A549 (cell line): ENCODE results near the gene CHCHD6. TPM values are rescaled to one million over a fixed set of nuclear protein-coding genes. Genes with fewer than 3 reads are reported as not detected.

Experiments used
- ATAC-seq, 2 experiments: fragments of 200-7000 bp in 1 of 2; fragments of >200 bp in 1 of 2; cut with Nextera tagmentation in 1 of 2; cut with Tn5 transposase in 1 of 2; 3 replicates each; pipeline versions ENCODE4 v1.8.0 to v1.9.1; 2018 to 2020; ENCODE audit warnings: mild to moderate bottlenecking in 1 of 2, moderate library complexity in 1 of 2
- CTCF ChIA-PET: fragments of 300-600 bp; sonication (Branson Sonifier 250); formaldehyde crosslinking; extraction: SDS; loops from one replicate; lab custom pipeline; 2021; ENCODE audit warnings: antibody characterized with exemption, inconsistent platforms; lab: Yijun Ruan, JAX
- POLR2A ChIA-PET: fragments of 350-600 bp; formaldehyde crosslinking; extraction: SDS; loops from one replicate; lab custom pipeline; 2021; ENCODE audit warnings: antibody characterized with exemption, inconsistent platforms; lab: Yijun Ruan, JAX
- DNase-seq, 2 experiments: peaks; one replicate each; pipeline versions ENCODE4 v3.0.0 to v3.0.0-alpha.2; 2011 to 2016; ENCODE audit warnings: low read depth in 1 of 2, low spot score in 1 of 2
- FAIRE-seq: peaks from 2 replicates; lab custom pipeline; 2011; peaks lifted over from hg19 to GRCh38; lab: Jason Lieb, UNC
- H3K27ac ChIP-seq, 2 experiments: fragments of >200 bp; sonication (Bioruptor Twin); formaldehyde crosslinking; 3 replicates each; pipeline ENCODE4 v1.5.1; 2016 to 2017
- H3K4me1 ChIP-seq: fragments of >200 bp; sonication (Bioruptor Twin); formaldehyde crosslinking; 3 replicates; pipeline ENCODE4 v1.6.1; 2016
- H3K4me2 ChIP-seq: fragments of >200 bp; sonication (Bioruptor Twin); formaldehyde crosslinking; 3 replicates; pipeline ENCODE4 v1.6.1; 2016
- H3K4me3 ChIP-seq: fragments of >200 bp; sonication (Bioruptor Twin); formaldehyde crosslinking; 3 replicates; pipeline ENCODE4 v1.5.1; 2016
- H3K9me3 ChIP-seq: fragments of >200 bp; sonication (Bioruptor Twin); formaldehyde crosslinking; 3 replicates; pipeline ENCODE4 v1.6.1; 2016
- EHMT2 ChIP-seq: fragments of 200-600 bp; sonication (generic); IDR thresholded peaks from 2 replicates; pipeline ENCODE4 v1.6.1; 2016; ENCODE audit warnings: antibody characterized with exemption, low read depth, mild to moderate bottlenecking, moderate library complexity
- GATA3 ChIP-seq: IDR thresholded peaks from 2 replicates; pipeline ENCODE4 v1.6.1; 2012; ENCODE audit warnings: borderline replicate concordance
- HEYL ChIP-seq: fragments of 250-450 bp; sonication (Bioruptor Pico); IDR thresholded peaks from 2 replicates; pipeline ENCODE4 v1.8.0; 2021; ENCODE audit warnings: mild to moderate bottlenecking, moderate library complexity
- HOXA7 ChIP-seq: fragments of 250-450 bp; sonication (Bioruptor Pico); IDR thresholded peaks from 2 replicates; pipeline ENCODE4 v1.5.0; 2020; ENCODE audit warnings: mild to moderate bottlenecking, moderate library complexity
- HOXB13 ChIP-seq: fragments of 250-450 bp; sonication (Bioruptor Pico); IDR thresholded peaks from 2 replicates; pipeline ENCODE4 v1.5.0; 2020; ENCODE audit warnings: low read depth, mild to moderate bottlenecking, moderate library complexity
- MAZ ChIP-seq: fragments of 150-350 bp; IDR thresholded peaks from 2 replicates; pipeline ENCODE4 v1.6.1; 2014; ENCODE audit warnings: antibody characterized with exemption, low read depth, low read length, borderline replicate concordance
- MYC ChIP-seq: IDR thresholded peaks from 2 replicates; pipeline ENCODE4 v1.6.1; 2012; ENCODE audit warnings: mild to moderate bottlenecking, inconsistent platforms, low read length, improper control_type of control experiment, borderline replicate concordance
- NR3C1 ChIP-seq: fragments of >200 bp; sonication (Bioruptor Twin); formaldehyde crosslinking; IDR thresholded peaks from 3 replicates; pipeline ENCODE4 v1.6.1; 2017
- POLR2A ChIP-seq: IDR thresholded peaks from 2 replicates; pipeline ENCODE4 v1.6.1; 2012; ENCODE audit warnings: mild to moderate bottlenecking, low read length
- POLR2AphosphoS2 ChIP-seq: conservative IDR thresholded peaks from 2 replicates; pipeline ENCODE4 v1.6.1; 2012; ENCODE audit warnings: low read length, improper control_type of control experiment, inconsistent platforms
- SMC3 ChIP-seq: fragments of >200 bp; sonication (Bioruptor Twin); formaldehyde crosslinking; IDR thresholded peaks from 3 replicates; pipeline ENCODE4 v1.6.1; 2018; ENCODE audit warnings: inconsistent platforms
- TFCP2L1 ChIP-seq: fragments of 250-450 bp; sonication (Bioruptor Pico); IDR thresholded peaks from 2 replicates; pipeline ENCODE4 v1.5.0; 2021; ENCODE audit warnings: mild to moderate bottlenecking
- TP53 ChIP-seq: fragments of 250-450 bp; sonication (Bioruptor Pico); IDR thresholded peaks from 2 replicates; pipeline ENCODE4 v1.5.0; 2021; ENCODE audit warnings: mild to moderate bottlenecking, moderate library complexity
- ZC3H11A ChIP-seq: fragments of 450-650 bp; IDR thresholded peaks from 2 replicates; pipeline ENCODE4 v1.6.1; 2014; ENCODE audit warnings: antibody characterized with exemption, mild to moderate bottlenecking
- ZNF302 ChIP-seq: fragments of 250-450 bp; sonication (Bioruptor Pico); IDR thresholded peaks from 2 replicates; pipeline ENCODE4 v1.9.0; 2021; ENCODE audit warnings: inconsistent platforms, mild to moderate bottlenecking, moderate library complexity
- WGBS: methylation state at CpG from one replicate; pipeline ENCODE4 v1.1.6; 2017; ENCODE audit errors: missing lambda C conversion rate; 5-methylcytosine and 5-hydroxymethylcytosine counted together
- polyA plus RNA-seq, 4 experiments: library from polyadenylated mRNA; depleted of rRNA in 3 of 4; stranded (reverse); fragments of >200 nt; fragmentation: RNase III in 1 of 4; extraction: RNeasy Plus Mini Kit Qiagen cat#74134 plus additional on column Dnase treatment in 1 of 4; gene quantifications; 2 replicates in 3 of 4; 3 replicates in 1 of 4; pipeline ENCODE4 v1.2.3, GENCODE V29; 2011 to 2017
- TF ChIP-seq, protein P1 (sequence below): IDR thresholded peaks from 2 replicates; pipeline ENCODE4 v1.6.1; 2012
- TF ChIP-seq, protein P2 (sequence below): fragments of >200 bp; sonication (Bioruptor Twin); formaldehyde crosslinking; IDR thresholded peaks from 3 replicates; pipeline ENCODE4 v1.6.1; 2016
- TF ChIP-seq, protein P3 (sequence below): fragments of 250-450 bp; sonication (Bioruptor Pico); IDR thresholded peaks from 2 replicates; pipeline ENCODE4 v1.5.0; 2021; ENCODE audit warnings: mild to moderate bottlenecking, moderate library complexity, borderline replicate concordance
- TF ChIP-seq, protein P4 (sequence below): fragments of >200 bp; sonication (Bioruptor Twin); formaldehyde crosslinking; IDR thresholded peaks from 2 replicates; pipeline ENCODE4 v1.6.1; 2016
- TF ChIP-seq, protein P5 (sequence below): fragments of >200 bp; sonication (Bioruptor Twin); formaldehyde crosslinking; IDR thresholded peaks from 3 replicates; pipeline ENCODE4 v1.5.1; 2016
- TF ChIP-seq, protein P6 (sequence below): fragments of 200-600 bp; sonication (generic); IDR thresholded peaks from 2 replicates; pipeline ENCODE4 v1.6.1; 2016; ENCODE audit warnings: antibody characterized with exemption, mild to moderate bottlenecking, moderate library complexity

Gene CHCHD6
- polyA plus RNA-seq, 2 of the 4 experiments (the other 2 are of a cell fraction), result 15.0 to 18.1 TPM

DNA sequence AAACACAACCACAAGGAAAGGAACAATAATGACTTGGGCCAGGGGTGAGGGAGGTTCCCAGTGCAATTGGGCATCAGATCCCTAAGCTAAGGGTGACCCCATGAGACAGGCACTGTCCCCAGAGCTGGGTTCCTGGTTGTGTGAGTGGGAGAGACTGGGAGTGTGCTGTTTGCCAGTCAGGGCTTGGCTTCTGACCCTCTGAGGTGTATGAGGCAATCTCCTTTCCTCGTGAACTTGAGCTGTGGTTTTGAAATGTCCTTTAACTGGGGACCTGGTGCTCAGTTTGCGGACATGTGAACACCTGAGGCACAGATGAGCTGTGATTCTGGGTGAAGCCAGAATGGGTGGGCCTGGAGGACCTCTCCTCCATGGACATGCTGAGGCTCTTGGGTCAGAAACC lies 220.4 kb downstream of the CHCHD6 start:
- DNase-seq (no peak), ATAC-seq (no peak)
- CTCF ChIA-PET, result interaction anchor here (1.0 kb wide), 1 partner anchor 12 kb away, joined by 3 read pairs; no protein-coding TSS in a partner anchor
- WGBS, result 53% methylated on average over 2 of the region's 2 CpGs
- 0 out of 6 replicates have a peak overlapping the region, but pooled peaks of 1 of the 2 experiments have one; percentile 26 for H3K27ac ChIP-seq
- H3K4me3 ChIP-seq, result no peak overlapping the region
- peaks cover 19% of the 10 kb centered on the region for H3K4me1 ChIP-seq
- TF ChIP-seq, protein P1, sequence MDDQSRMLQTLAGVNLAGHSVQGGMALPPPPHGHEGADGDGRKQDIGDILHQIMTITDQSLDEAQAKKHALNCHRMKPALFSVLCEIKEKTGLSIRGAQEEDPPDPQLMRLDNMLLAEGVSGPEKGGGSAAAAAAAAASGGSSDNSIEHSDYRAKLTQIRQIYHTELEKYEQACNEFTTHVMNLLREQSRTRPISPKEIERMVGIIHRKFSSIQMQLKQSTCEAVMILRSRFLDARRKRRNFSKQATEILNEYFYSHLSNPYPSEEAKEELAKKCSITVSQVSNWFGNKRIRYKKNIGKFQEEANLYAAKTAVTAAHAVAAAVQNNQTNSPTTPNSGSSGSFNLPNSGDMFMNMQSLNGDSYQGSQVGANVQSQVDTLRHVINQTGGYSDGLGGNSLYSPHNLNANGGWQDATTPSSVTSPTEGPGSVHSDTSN, result no peak
- no peak for TF ChIP-seq POLR2AphosphoS2
- no peak for TF ChIP-seq NR3C1
- TF ChIP-seq, all 56 proteins: peak for 0
- POLR2A ChIA-PET, result no interaction called here
- no peak for FAIRE-seq
- Histone ChIP-seq H3K9me3 (peaks cover 4% of the 10 kb centered on the region; the same call in 1 of the 3 replicates), H3K4me2 (no peak overlapping the region)

DNA sequence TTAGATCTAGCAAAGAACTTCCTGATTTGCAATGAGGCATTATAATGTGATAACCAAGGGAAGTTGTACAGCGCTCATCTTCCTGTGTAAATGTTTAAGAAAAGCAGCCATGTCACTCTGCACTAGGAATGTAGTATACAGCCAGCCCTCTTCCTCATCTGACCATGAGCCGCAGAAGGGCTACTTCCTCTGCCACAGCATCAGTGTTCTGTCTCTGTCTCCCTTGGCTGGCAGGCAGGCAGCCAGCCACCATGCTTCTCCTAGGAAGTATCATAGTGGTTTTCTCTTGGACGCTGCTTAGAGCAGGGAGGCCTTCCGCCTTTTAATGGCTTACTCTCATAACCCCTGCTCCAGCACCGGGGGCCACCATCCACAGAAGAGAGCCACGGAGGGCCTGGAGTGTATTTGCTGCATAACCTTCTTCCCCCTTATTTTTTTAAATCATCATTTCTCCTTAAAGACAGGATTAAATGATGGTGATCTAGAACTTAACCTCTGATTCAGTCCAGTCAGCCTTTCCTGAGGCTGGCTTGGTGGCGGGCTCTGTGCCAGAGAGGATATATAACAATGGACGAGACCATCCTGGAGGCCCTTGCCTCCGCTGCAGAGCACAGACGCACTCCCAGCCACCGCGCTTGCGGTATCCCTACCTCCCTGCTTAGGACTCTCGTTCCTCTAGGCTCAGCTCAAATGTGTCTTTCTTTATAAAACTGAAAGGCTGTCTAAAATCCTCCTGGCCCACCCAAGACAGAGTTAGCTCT lies 221.6 kb downstream of the CHCHD6 start:
- CTCF ChIA-PET, result interaction anchor here (1.0 kb wide), 1 partner anchor 13 kb away, joined by 3 read pairs; no protein-coding TSS in a partner anchor
- H3K27ac ChIP-seq, result no peak overlapping the region
- DNase-seq (no peak), FAIRE-seq (no peak), ATAC-seq (no peak)
- H3K4me1 ChIP-seq, result peaks cover 19% of the 10 kb centered on the region
- 86% methylated on average over 13 of the region's 14 CpGs for WGBS
- POLR2A ChIA-PET, result no interaction called here
- no peaks in the 10 kb centered on the region for H3K9me3 ChIP-seq
- H3K4me2 ChIP-seq, result no peak overlapping the region
- TF ChIP-seq GATA3, result no peak
- no peak for TF ChIP-seq EHMT2
- TF ChIP-seq, protein P2, sequence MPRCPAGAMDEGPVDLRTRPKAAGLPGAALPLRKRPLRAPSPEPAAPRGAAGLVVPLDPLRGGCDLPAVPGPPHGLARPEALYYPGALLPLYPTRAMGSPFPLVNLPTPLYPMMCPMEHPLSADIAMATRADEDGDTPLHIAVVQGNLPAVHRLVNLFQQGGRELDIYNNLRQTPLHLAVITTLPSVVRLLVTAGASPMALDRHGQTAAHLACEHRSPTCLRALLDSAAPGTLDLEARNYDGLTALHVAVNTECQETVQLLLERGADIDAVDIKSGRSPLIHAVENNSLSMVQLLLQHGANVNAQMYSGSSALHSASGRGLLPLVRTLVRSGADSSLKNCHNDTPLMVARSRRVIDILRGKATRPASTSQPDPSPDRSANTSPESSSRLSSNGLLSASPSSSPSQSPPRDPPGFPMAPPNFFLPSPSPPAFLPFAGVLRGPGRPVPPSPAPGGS, result no peak
- no peak for TF ChIP-seq MAZ
- no peak for TF ChIP-seq POLR2A
- TF ChIP-seq MYC, result no peak
- TF ChIP-seq ZC3H11A, result no peak
- TF ChIP-seq, protein P3, sequence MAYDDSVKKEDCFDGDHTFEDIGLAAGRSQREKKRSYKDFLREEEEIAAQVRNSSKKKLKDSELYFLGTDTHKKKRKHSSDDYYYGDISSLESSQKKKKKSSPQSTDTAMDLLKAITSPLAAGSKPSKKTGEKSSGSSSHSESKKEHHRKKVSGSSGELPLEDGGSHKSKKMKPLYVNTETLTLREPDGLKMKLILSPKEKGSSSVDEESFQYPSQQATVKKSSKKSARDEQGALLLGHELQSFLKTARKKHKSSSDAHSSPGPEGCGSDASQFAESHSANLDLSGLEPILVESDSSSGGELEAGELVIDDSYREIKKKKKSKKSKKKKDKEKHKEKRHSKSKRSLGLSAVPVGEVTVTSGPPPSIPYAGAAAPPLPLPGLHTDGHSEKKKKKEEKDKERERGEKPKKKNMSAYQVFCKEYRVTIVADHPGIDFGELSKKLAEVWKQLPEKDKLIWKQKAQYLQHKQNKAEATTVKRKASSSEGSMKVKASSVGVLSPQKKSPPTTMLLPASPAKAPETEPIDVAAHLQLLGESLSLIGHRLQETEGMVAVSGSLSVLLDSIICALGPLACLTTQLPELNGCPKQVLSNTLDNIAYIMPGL, result no peak
- TF ChIP-seq, protein P4, sequence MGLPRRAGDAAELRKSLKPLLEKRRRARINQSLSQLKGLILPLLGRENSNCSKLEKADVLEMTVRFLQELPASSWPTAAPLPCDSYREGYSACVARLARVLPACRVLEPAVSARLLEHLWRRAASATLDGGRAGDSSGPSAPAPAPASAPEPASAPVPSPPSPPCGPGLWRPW, result no peak
- no peak for TF ChIP-seq ZNF302
- no peak for TF ChIP-seq TFCP2L1
- no peak for TF ChIP-seq HOXB13
- TF ChIP-seq, protein P5, sequence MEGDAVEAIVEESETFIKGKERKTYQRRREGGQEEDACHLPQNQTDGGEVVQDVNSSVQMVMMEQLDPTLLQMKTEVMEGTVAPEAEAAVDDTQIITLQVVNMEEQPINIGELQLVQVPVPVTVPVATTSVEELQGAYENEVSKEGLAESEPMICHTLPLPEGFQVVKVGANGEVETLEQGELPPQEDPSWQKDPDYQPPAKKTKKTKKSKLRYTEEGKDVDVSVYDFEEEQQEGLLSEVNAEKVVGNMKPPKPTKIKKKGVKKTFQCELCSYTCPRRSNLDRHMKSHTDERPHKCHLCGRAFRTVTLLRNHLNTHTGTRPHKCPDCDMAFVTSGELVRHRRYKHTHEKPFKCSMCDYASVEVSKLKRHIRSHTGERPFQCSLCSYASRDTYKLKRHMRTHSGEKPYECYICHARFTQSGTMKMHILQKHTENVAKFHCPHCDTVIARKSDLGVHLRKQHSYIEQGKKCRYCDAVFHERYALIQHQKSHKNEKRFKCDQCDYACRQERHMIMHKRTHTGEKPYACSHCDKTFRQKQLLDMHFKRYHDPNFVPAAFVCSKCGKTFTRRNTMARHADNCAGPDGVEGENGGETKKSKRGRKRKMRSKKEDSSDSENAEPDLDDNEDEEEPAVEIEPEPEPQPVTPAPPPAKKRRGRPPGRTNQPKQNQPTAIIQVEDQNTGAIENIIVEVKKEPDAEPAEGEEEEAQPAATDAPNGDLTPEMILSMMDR, result no peak
- TF ChIP-seq HEYL (CRISPR knock-in tag), result no peak
- TF ChIP-seq, protein P6, sequence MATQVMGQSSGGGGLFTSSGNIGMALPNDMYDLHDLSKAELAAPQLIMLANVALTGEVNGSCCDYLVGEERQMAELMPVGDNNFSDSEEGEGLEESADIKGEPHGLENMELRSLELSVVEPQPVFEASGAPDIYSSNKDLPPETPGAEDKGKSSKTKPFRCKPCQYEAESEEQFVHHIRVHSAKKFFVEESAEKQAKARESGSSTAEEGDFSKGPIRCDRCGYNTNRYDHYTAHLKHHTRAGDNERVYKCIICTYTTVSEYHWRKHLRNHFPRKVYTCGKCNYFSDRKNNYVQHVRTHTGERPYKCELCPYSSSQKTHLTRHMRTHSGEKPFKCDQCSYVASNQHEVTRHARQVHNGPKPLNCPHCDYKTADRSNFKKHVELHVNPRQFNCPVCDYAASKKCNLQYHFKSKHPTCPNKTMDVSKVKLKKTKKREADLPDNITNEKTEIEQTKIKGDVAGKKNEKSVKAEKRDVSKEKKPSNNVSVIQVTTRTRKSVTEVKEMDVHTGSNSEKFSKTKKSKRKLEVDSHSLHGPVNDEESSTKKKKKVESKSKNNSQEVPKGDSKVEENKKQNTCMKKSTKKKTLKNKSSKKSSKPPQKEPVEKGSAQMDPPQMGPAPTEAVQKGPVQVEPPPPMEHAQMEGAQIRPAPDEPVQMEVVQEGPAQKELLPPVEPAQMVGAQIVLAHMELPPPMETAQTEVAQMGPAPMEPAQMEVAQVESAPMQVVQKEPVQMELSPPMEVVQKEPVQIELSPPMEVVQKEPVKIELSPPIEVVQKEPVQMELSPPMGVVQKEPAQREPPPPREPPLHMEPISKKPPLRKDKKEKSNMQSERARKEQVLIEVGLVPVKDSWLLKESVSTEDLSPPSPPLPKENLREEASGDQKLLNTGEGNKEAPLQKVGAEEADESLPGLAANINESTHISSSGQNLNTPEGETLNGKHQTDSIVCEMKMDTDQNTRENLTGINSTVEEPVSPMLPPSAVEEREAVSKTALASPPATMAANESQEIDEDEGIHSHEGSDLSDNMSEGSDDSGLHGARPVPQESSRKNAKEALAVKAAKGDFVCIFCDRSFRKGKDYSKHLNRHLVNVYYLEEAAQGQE, result no peak
- no peak for TF ChIP-seq SMC3
- no peak for TF ChIP-seq TP53
- no peak for TF ChIP-seq HOXA7 (CRISPR knock-in tag)
- H3K4me3 ChIP-seq, result no peak overlapping the region
